Ascending aorta (tissue), 2 donors: ENCODE measurements around the gene FAM20B. TPM values are rescaled to one million over a fixed set of nuclear protein-coding genes. Genes with fewer than 3 reads are reported as not detected.
"Not testable (repeated sequence)": the region's sequence is repeated elsewhere in the genome, so short reads cannot be mapped to it uniquely, and the experiment has no call there.

Experiments used
- DNase-seq, 2 donors: peaks; one replicate each; pipeline ENCODE4 v3.0.0-alpha.2; 2019; ENCODE audit warnings: low spot score in 2 of 2
- H3K27ac ChIP-seq, 2 donors: fragments of 200-600 bp; sonication (generic); one replicate each; pipeline ENCODE4 v1.5.1; 2016 to 2017; ENCODE audit warnings: mild to moderate bottlenecking in 1 of 2
- H3K27me3 ChIP-seq: fragments of 200-600 bp; sonication (generic); one replicate; pipeline ENCODE4 v1.5.1; 2017
- H3K36me3 ChIP-seq, 2 donors: fragments of 200-600 bp; sonication (generic); one replicate each; pipeline ENCODE4 v1.5.1; 2016
- H3K4me1 ChIP-seq, 2 donors: fragments of 200-600 bp; sonication (generic); one replicate each; pipeline ENCODE4 v1.5.1; 2016 to 2017; ENCODE audit warnings: mild to moderate bottlenecking in 1 of 2
- H3K4me3 ChIP-seq, 2 donors: fragments of 200-600 bp; sonication (generic); one replicate each; pipeline ENCODE4 v1.5.1; 2016 to 2017; ENCODE audit warnings: mild to moderate bottlenecking in 1 of 2
- H3K9me3 ChIP-seq, 2 donors: fragments of 200-600 bp; sonication (generic); one replicate each; pipeline ENCODE4 v1.5.1; 2016
- intact Hi-C: fragments of 100-400 bp; cut with DNase I; formaldehyde crosslinking; loops from one replicate; pipeline ENCODE4 v1.15.1; 2023
- total RNA-seq: library from RNA; depleted of rRNA; stranded (reverse); fragments of >200 nt; gene quantifications from one replicate; pipeline ENCODE4 v1.1.0, GENCODE V29; 2016
- TF ChIP-seq, protein P1 (sequence below), 3 experiments: fragments of 200-600 bp in 2 of 3; fragments of 450-650 bp in 1 of 3; sonication (generic) in 2 of 3; IDR thresholded peaks; one replicate each; pipeline ENCODE4 v1.5.1; 2016 to 2019; ENCODE audit warnings: antibody characterized with exemption in 3 of 3, mild to moderate bottlenecking in 1 of 3, moderate library complexity in 1 of 3

FAM20B gene
- total RNA-seq, 1 donor from 2014 or later: 17.3 TPM

DNA sequence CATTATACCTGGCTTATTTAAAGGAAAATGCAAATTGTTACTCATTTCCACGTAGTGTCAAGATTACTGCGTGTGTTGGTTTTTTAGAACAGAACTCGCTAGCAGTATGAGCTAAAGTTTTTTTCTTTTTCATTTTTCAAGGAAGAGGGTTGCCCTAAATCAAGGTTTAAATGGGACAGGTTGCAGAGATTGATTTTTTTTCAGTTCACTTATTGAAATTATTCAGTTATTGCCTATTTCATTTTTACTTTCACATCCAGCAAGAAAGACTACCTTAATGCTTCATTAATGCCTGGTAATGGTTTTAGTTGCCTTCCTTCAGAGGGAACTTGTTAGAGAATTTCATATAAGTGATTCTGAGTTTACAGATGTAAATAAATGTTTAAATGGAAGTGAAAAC is 5.6 kb downstream of the FAM20B start:
- no peak overlapping the region for H3K27ac ChIP-seq
- no peak overlapping the region for H3K4me3 ChIP-seq
- no peaks in the 10 kb centered on the region for H3K36me3 ChIP-seq
- no peaks in the 10 kb centered on the region for H3K27me3 ChIP-seq
- no peaks in the 10 kb centered on the region for H3K9me3 ChIP-seq
- intact Hi-C loops: no loop called here
- TF ChIP-seq, protein P1, sequence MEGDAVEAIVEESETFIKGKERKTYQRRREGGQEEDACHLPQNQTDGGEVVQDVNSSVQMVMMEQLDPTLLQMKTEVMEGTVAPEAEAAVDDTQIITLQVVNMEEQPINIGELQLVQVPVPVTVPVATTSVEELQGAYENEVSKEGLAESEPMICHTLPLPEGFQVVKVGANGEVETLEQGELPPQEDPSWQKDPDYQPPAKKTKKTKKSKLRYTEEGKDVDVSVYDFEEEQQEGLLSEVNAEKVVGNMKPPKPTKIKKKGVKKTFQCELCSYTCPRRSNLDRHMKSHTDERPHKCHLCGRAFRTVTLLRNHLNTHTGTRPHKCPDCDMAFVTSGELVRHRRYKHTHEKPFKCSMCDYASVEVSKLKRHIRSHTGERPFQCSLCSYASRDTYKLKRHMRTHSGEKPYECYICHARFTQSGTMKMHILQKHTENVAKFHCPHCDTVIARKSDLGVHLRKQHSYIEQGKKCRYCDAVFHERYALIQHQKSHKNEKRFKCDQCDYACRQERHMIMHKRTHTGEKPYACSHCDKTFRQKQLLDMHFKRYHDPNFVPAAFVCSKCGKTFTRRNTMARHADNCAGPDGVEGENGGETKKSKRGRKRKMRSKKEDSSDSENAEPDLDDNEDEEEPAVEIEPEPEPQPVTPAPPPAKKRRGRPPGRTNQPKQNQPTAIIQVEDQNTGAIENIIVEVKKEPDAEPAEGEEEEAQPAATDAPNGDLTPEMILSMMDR (IDR thresholded peaks at IDR 0.05): no peak
- no peaks in the 10 kb centered on the region for H3K4me1 ChIP-seq
- DNase-seq: no peak

DNA sequence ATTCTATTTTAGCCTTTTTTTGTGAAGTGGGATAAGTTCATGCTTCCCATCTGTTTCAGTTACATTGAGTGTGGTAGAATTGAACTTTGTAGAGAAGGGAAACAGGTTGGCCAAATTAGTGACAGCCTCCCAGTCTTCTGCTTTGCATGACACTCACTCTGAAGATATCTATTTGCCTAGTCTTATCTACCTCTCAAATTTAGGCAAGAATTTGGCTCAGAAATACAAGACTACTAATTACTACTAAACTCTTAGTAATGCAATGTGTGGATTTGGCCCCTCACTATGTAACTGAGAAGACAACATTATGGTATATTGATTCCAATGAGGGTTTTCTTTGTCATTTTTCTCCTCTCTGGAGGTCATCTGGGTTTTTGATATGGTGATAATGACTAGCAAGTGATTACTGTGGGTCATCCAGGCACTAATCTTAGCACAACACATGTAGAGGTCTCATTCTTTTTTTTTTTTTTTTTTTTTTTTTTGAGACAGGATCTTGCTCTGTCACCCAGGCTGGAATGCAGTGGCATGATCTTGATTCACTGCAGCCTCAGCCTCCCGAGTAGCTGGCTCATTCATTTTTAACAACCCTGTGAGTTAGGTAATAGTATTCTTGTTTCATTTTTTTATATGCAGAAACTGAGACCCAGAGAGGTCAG is 6.3 kb downstream of the FAM20B start:
- H3K4me3 ChIP-seq: no peak overlapping the region
- no peaks in the 10 kb centered on the region for H3K9me3 ChIP-seq
- DNase-seq: no peak
- intact Hi-C loops: no loop called here
- no peaks in the 10 kb centered on the region for H3K4me1 ChIP-seq
- TF ChIP-seq, protein P1 (IDR thresholded peaks at IDR 0.05): no peak
- no peaks in the 10 kb centered on the region for H3K27me3 ChIP-seq
- no peak overlapping the region for H3K27ac ChIP-seq
- no peaks in the 10 kb centered on the region for H3K36me3 ChIP-seq

DNA sequence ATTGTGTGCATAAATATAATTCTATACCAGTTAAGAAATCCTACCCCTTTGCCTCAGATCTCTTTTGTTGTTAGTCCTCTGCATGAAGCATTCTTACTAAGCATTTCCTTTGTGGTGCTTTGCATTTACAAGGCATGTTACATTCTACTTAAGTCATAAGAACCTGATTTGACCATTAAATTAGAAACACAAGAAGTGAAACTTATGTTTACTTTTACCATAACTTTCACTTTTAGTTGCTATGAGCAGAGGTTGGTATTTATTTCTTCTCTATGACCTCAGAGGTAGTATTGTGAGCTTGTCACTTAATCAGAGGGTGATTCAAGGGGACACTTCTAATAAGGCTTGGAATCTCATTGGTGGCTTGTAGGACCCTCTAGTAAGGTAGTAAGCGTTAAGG is 9.0 kb downstream of the FAM20B start:
- H3K4me1 ChIP-seq: peaks cover 0 to 2% of the 10 kb centered on the region in 2 donors
- TF ChIP-seq, protein P1 (IDR thresholded peaks at IDR 0.05): no peak
- intact Hi-C loops: no loop called here

DNA sequence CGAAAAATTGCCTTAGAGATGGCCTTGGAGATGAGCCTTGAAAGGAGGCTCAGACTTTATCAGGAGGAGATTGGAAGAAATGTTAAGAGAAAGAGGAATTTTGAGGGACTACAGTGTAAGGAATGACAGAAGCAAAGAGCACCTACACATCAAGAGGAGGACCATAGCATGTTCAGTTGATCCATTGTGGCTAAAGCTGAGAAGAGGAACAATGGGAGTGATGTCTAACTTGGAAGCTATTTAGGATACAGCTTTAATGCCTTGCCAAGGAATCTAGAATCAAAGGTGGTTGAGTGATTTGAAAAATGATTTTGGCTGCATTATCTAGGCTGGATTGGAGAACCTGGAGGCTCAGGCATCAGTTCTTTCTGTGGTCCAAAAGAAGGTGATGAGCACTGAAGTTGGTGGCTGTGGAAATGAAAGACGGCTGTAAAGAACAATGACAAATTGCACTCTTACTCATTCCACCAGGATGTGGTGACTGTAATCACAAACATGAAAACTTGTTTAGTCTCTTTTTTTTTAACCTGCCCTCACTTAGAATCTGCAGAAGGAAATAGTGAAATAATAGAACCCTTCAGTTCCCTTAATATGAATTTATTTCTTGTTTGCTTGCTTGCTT is 11.3 kb downstream of the FAM20B start:
- intact Hi-C loops: no loop called here
- Histone ChIP-seq H3K27ac (no peak overlapping the region), H3K4me1 (peaks cover 0 to 2% of the 10 kb centered on the region in 2 donors), H3K9me3 (no peaks in the 10 kb centered on the region), H3K36me3 (no peaks in the 10 kb centered on the region), H3K27me3 (no peaks in the 10 kb centered on the region), H3K4me3 (no peak overlapping the region)
- TF ChIP-seq, protein P1 (IDR thresholded peaks at IDR 0.05): no peak
- no peak for DNase-seq

More for the DNA sequence above, 9.0 kb downstream of the FAM20B start:
- no peak for DNase-seq
- Histone ChIP-seq H3K4me3 (no peak overlapping the region), H3K9me3 (no peaks in the 10 kb centered on the region), H3K27me3 (no peaks in the 10 kb centered on the region), H3K27ac (no peak overlapping the region), H3K36me3 (no peaks in the 10 kb centered on the region)

DNA sequence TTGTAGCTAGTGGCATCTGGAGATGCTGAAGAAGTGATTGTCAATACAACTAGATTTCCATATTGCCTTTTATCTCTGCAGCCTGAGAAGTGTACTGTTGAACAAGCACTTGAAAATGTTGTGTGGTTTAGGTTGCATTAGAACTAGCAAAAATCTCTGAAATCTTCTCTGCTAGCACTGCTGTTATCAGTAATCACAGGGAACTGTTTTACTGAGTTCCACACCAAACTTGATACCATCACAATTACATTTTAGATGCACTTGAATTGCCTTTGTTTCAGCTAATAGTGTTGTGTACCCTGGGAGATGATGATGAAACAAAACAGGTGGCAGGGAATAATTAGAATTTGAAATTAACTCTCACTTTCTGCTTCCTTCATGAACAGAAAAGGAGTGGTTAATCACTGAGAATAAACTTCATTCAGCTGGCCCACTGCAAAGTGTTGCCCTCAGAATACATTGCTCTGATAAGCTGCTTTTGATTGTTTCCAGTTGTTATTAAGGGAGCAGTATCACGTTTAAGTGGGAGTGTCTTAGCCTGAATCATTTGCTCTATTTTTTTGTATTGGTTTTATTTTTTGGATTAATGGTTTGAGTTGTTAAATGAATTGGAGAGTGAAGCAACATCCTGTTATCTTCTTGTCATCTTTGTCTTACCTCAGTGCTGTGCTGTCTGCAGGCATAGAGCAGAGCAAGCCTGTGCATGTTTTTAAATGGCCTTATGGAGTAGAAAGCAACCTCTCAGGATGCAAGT is 13.0 kb downstream of the FAM20B start:
- Histone ChIP-seq H3K4me3 (no peak overlapping the region), H3K4me1 (peaks cover 0 to 2% of the 10 kb centered on the region in 2 donors), H3K27ac (no peak overlapping the region), H3K36me3 (peaks cover 0 to 2% of the 10 kb centered on the region in 2 donors), H3K9me3 (no peaks in the 10 kb centered on the region), H3K27me3 (no peaks in the 10 kb centered on the region)
- no peak for DNase-seq
- intact Hi-C loops: no loop called here
- TF ChIP-seq, protein P1 (IDR thresholded peaks at IDR 0.05): no peak

DNA sequence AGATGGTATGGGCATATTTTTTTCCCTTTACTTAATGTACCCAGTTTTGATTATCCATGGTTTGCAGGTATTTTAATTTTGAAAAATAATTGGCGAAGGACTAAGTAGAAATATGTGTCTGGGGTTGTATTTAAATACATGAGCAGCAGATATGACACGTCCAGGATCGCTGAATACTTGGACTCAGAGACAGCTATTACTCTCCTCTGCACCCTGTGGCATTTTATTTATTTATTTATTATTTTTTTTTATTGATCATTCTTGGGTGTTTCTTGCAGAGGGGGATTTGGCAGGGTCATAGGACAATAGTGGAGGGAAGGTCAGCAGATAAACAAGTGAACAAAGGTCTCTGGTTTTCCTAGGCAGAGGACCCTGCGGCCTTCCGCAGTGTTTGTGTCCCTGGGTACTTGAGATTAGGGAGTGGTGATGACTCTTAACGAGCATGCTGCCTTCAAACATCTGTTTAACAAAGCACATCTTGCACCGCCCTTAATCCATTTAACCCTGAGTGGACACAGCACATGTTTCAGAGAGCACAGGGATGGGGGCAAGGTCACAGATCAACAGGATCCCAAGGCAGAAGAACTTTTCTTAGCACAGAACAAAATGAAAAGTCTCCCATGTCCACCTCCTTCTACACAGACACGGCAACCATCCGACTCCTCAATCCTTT is 13.9 kb downstream of the FAM20B start:
- H3K4me3 ChIP-seq, H3K4me1 ChIP-seq, H3K27me3 ChIP-seq, intact Hi-C loops, DNase-seq, H3K27ac ChIP-seq, H3K9me3 ChIP-seq: not testable (repeated sequence)
- H3K36me3 ChIP-seq: peaks cover 0 to 10% of the 10 kb centered on the region in 2 donors

DNA sequence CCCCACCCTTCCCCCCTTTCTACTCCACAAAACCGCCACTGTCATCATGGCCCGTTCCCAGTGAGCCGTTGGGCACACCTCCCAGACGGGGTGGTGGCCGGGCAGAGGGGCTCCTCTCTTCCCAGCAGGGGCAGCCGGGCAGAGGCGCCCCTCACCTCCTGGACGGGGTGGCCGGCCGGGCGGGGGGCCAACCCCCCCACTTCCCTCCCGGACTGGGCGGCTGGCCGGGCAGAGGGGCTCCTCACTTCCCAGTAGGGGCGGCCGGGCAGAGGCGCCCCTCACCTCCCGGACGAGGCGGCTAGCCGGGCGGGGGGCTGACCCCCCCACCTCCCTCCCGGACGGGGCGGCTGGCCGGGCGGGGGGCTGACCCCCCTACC is 14.5 kb downstream of the FAM20B start:
- peaks cover 0 to 10% of the 10 kb centered on the region in 2 donors for H3K36me3 ChIP-seq
- intact Hi-C loops, H3K4me1 ChIP-seq, H3K9me3 ChIP-seq, H3K27ac ChIP-seq, DNase-seq, H3K4me3 ChIP-seq, H3K27me3 ChIP-seq: not testable (repeated sequence)
